Pulmonary artery endothelial cell (primary cell): ENCODE measurements around the gene DAAM1. TPM values are rescaled to one million over a fixed set of nuclear protein-coding genes. Genes with fewer than 3 reads are reported as not detected.

Experiments used
- DNase-seq: peaks from one replicate; pipeline ENCODE4 v3.0.0-alpha.2; 2011; ENCODE audit warnings: low read depth, low spot score
- total RNA-seq: library from RNA; depleted of rRNA; stranded (reverse); fragments of >200 nt; gene quantifications from 2 replicates; pipeline ENCODE4 v1.2.3, GENCODE V29; 2014

The DAAM1 gene
- total RNA-seq, 1 donor from 2014 or later, result 42.7 TPM

GRCh38 chr14:59360923-59361794 lies 172.7 kb downstream of the DAAM1 start:
- DNase-seq, result peak; percentile 15

- DNase-seq, result no peak
Observed at GRCh38 chr14:59362513-59362912, 174.0 kb downstream of the DAAM1 start.

GRCh38 chr14:59363531-59364226 lies 175.2 kb downstream of the DAAM1 start:
- DNase-seq, result peak; percentile 27

- no peak for DNase-seq
Observed at GRCh38 chr14:59370158-59370742, 181.8 kb downstream of the DAAM1 start.

- DNase-seq, result no peak
Observed at GRCh38 chr14:59371771-59372170, 183.3 kb downstream of the DAAM1 start.

- no peak for DNase-seq
Observed at GRCh38 chr14:59374048-59374447, 185.6 kb downstream of the DAAM1 start.

- DNase-seq, result no peak
Observed at GRCh38 chr14:59376686-59377085, 188.2 kb downstream of the DAAM1 start.

GRCh38 chr14:59377491-59377890 lies 189.0 kb downstream of the DAAM1 start:
- no peak for DNase-seq

- DNase-seq, result no peak
Observed at GRCh38 chr14:59377991-59378601, 189.6 kb downstream of the DAAM1 start.

GRCh38 chr14:59389936-59390335 lies 201.5 kb downstream of the DAAM1 start:
- DNase-seq, result no peak

- no peak for DNase-seq
Observed at GRCh38 chr14:59391388-59391787, 202.9 kb downstream of the DAAM1 start.

GRCh38 chr14:59394268-59394667 lies 205.8 kb downstream of the DAAM1 start:
- no peak for DNase-seq

GRCh38 chr14:59395672-59396071 lies 207.2 kb downstream of the DAAM1 start:
- no peak for DNase-seq

GRCh38 chr14:59398841-59399240 lies 210.4 kb downstream of the DAAM1 start:
- no peak for DNase-seq

GRCh38 chr14:59406454-59407245 lies 218.2 kb downstream of the DAAM1 start:
- peak; percentile 86 for DNase-seq

GRCh38 chr14:59407246-59408010 lies 219.0 kb downstream of the DAAM1 start:
- peak; percentile 82 for DNase-seq

- no peak for DNase-seq
Observed at GRCh38 chr14:59415836-59416602, 227.6 kb downstream of the DAAM1 start.

GRCh38 chr14:59417311-59417710 lies 228.8 kb downstream of the DAAM1 start:
- no peak for DNase-seq

GRCh38 chr14:59419303-59419702 lies 230.8 kb downstream of the DAAM1 start:
- DNase-seq, result no peak
